SW 1271 (cell line): ENCODE measurements around the gene B4GALT1.

Experiments used
- DNase-seq, 2 experiments: peaks; one replicate each; lab custom pipeline; 2025; lab: John Stamatoyannopoulos, UW

B4GALT1 gene, protein sequence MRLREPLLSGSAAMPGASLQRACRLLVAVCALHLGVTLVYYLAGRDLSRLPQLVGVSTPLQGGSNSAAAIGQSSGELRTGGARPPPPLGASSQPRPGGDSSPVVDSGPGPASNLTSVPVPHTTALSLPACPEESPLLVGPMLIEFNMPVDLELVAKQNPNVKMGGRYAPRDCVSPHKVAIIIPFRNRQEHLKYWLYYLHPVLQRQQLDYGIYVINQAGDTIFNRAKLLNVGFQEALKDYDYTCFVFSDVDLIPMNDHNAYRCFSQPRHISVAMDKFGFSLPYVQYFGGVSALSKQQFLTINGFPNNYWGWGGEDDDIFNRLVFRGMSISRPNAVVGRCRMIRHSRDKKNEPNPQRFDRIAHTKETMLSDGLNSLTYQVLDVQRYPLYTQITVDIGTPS

DNA sequence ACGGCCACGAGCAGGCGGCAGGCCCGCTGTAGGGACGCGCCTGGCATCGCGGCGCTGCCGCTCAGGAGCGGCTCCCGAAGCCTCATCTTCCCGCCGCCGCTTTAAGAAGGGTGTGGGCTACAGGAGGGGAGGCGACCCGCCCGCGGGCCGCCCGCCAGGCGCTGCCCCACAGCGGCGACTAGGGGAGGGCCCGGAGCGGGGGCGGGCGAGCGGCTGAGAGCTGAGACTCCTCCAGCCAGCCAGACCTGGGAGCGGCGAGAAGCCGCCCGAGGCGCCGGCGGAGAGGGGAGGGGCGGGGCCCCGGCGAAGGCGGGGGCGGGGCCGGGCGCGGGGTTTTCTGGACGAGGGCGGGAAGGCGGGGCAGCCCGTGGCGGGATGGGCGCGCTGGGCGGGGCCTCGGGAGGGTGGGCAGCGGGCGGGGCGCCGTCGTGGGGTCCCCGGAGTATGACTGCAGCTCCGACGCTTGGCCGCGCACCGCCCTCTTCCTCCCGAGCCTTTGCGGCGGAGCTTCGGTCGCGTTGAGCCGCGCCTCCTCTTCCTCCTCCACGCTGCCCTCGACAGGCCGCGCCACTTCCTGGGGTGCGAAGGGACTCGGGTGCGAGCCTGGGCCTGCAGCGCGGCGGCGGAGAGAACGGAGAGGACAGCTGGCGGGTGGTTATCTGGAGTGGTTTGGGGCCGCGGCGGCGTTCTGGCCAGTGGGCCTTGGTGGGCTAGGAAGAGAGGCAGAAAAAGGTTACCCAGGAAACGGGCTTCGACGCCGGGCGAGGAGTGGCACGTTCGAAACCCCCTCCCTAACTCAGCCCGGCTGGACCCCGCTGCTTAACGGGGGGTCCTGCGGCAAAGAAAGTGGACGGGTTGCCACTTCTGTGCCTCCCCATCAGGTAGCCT is at the start of gene B4GALT1:
B4GALT1 (minus strand) TSS at position 253 of the 888 bp plus-strand sequence; CDS start at position 86, 167 bp downstream.
- peak; percentile 39 to 75 for DNase-seq

DNA sequence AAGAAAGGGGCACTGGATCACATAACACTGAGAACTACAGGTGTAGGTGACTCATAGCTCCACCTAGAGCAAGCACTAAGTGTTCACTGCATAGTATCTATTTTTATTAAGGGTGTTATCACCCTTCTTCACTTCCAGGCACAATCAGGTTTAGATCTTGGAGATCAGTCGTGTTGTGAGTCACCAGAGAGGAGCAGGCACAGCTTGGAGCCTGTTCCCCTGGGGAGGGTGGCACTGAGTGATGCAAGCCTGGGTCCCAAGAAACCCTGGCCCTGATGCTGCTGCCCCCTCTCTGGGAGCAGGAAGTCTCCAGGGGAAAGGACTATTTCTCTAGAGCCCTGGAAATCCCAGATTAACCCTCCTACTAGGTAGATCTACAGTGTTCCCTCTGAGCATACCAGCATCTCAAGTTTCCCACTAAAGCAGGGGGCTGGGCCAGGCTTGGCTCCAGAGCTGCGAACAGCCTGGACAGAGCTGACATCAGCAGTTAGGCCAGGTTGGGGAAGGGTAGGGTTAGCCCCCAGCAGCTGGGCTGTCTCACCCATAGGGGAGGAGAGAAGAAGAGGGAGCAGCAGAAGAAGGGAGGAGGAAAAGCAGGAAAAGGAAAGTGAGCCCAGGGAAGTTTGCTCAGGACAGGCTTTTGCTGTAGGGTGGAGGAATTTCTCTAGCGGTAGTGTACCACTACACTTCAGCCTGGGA is 44.7 kb upstream of the B4GALT1 start:
- DNase-seq, result no peak

DNA sequence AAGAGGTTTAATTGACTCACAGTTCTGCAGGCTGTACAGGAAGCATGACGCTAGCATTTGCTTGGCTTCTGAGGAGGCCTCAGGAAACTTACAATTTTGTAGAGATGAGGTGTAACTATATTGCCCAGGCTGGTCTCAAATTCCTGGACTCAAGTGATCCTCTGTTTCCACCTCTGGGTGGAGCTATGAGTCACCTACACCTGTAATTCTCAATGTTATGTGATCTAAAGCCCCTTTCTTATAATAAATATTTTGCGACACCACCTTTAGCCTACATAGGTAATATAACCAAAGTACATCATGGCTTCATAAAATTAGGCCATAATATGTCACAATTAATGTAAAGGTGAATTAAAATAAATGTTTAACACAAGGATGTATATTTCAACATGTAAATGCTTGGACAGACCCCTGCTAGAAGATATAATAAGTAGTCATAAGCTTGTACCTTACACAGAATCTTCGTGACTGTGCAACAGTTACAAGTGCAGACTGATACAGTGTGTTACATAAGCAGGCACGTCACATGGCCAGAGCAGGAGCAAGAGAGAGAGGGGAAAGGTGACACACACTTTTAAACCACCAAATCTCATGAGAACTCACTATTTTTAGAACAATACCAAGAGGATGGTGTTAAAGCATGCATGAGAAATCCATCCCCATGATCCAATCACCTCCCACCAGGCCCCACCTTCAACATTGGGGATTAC is 43.0 kb upstream of the B4GALT1 start:
- no peak for DNase-seq

DNA sequence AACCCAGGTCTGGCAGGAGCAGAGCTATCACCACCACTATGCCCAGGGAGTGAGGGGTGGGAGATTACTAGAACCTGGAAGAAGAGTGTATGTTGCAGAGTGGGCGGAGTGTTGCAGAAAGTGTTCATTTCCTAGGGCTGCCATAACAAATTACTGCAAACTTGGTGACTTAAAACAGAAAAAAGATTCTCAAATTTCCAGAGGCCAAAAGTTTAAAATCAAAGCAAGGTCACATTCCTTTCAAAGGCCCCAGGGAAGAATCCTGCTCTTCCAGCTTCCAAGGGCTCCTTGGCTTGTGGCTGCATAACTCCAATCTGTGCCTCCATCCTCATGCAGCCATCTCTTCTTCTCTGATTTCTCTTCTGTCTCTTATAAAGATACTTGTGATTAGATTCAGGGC is 42.3 kb upstream of the B4GALT1 start:
- DNase-seq, result no peak

DNA sequence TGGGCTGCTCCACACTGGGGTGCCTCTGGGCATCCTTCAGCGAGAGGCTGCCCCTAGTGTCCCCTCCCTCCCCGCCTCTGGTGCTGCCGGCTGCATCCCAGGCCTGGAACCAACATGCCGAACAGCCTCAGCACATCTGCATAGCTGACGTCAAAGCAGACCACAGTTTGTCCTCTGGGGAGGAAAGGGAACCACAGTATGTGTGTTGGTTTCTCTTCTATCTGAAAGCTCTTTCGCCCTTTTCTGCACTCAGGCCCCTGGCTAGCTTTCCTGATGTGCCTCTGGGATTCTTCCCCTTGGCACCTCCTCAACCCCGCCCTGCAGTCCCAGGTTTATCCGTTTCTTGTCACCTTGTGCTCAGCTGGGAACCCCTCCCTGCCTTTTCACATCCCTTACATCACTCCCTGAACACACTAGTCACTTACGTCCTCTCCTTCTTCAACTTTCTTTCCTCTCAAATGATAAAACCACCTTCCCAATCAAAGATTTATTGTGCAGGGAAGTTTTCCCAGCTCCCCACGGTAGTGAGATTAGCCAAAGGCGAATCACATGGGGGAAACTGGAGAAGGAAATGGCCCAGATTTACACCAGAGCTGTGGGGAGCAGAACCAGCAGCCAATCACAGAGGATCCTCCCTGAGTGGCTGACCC is 35.5 kb upstream of the B4GALT1 start:
- no peak for DNase-seq

DNA sequence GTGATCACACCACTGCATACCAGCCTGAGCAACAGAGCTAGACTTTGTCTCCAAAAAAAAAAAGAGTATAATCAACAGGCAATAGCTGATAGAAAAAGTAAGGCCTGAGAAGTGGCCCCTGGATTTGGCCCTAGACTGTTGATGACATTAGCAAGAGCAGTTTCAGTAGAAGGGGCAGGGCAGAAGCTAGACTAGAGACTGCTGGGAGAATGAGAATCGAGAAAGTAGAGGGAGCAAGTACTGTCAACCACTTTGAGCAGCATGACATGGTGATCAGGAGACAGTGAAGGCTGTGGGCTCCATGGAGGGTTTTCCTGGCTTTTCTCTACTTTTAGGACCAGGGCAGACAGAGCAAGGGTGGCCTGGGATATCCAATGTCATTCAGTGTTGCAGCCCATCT is 34.9 kb upstream of the B4GALT1 start:
- DNase-seq, result no peak

DNA sequence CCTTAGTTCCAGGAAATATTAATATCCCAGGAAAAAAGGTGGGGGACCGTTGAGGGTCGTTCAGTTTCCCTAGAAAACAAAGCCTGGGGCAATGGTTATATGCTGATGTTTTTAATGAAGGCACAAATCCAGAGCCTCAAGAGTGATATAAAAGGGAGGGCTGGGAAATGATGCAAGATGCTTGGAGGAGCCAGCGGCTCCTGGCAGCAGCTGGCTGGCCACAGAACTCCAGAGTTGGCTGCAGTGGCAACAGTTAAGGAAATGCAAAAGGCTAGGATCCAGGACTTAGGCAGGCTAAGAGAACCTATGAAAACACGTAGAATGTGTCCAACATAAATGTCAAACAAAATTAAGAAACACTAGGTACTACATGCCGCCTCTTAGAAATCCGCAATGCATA is 31.0 kb upstream of the B4GALT1 start:
- DNase-seq, result no peak

DNA sequence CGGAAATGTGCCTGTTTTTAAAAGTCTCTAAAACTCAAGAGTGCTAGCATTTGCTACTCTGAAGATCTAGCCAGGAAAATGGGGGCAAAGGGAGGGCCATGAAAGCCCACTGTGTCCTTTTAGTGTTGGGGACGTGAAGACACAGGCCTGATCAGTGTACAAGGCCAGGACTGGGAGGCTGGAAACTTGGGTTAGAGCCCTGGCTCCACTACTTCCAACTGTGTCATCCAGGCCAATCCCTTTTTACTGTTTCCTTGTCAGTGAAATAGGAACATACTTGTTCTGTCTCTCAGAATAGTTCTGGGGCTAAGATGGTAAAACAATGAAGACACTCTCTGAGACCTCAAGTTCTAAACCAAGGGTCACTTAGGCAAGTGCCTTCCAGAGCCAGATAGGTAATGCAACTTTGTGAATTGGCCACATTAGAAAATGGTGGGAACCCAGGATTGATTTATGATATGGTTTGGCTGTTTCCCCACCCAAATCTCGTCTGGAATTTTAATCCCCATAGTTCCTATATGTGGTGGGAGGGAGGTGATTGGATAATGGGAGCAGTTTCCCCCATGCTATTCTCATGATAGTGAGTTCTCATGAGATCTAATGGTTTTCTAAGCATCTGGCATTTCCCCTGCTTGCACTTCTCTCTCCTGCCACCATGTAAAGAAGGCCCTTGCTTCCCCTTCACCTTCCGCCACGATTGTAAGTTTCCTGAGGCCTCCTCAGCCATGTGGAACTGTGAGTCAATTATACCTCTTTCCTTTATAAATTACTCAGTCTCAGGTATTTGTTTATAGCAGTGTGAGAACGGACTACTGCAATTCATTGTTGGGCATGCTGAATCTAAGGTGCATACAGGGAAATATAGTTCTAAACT is 30.4 kb upstream of the B4GALT1 start:
- no peak for DNase-seq

DNA sequence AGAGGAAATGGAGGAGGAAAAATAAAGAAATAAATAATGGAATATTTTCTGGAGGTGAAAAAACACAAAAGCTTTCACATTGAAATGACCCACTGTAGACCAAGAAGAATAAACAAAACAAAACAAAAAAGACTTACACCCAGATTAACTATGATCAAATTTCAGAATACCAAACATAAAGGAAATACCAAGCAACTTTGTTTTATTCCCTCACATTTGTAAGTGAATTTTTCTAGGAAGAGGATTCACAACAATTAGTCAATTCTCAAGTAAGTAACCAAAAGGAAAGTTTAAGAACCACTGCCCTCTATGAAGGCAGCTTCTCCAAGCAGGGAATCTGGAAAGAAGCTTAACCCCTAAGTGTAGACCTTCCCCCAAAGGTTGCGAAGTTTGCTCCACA is 29.6 kb upstream of the B4GALT1 start:
- no peak for DNase-seq

DNA sequence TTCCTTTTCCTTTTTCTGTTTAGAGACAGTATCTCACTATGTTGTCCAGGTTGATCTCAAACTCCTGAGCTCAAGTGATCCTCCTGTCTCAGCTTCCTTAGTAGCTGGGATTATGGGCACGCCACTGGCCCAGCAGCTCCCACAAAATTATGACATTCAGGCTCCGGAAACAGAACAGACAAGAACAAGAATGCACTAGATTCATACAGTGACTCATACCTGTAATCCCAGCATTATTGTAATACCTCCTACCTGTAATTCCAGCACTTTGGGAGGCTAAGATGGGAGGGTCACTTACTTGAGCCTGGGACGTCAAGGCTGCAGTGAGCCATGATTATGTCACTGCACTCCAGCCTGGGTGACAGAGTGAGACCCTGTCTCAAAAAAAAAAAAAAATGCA is 26.7 kb upstream of the B4GALT1 start:
- no peak for DNase-seq

DNA sequence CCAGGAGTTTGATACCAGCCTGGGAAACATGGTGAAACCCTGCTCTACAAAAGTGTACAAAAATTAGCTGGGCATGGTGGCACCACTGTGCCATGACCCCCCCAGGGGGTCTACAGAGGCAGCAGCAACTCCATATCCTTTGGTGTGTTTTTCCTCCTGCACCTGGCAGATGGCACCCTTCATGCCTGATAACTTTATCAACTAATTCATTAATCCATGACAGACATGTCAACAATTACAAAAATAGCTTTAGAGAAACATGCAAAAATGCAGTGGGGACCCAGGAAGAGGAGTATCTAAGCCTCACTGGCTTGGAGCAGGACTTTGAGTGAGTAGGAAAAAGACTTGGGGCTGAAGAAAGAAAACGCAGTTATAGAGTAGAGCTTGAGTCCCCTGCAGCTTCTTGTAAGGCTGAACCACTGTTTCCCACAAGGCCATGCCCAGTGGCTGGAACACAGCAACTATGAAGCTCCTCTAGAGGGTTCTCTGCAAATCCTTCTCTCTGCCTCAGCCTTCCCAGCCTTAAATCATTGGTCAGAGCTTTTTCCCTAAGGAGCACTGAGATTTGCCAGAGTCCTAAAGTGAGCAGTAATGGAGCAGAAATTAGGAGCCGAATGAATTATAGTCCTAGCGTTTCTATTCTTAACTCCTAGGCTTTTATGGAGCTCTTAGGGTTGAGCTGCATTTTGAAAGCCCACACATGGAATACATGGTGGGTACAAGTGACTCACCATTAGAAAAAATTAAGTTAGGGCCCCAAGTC is 25.5 kb upstream of the B4GALT1 start:
- no peak for DNase-seq

DNA sequence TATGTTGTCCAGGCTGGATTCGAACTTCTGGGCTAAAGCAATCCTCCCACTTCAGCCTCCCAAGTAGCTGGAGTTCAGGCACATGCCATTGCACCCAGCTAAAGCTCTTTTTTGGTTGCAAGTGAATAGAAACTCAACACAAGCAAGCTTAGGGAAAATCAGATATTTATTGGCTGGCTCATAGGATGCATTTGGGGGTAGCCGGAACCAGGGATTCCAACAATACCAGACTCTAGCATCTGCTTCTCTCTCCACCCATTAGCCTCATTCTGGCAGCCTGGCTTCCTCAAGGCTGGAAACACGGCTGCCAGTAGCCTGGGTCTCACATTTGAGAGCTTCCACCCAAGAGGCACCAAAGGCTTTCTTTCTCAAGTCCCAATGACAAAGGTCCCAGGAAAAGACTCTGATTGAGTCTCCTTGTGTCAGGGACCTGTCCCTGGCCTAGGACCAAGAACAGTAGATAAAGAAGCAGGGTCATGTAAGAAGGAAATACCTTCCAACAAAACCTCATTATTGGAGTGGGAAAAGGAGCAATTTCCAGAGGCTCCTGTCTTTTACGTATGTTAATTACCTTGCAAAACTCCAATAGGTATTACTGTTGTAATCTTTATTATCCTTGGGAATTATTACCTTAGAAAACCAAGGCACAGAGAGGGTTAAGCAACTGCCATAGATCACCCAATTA is 23.0 kb upstream of the B4GALT1 start:
- no peak for DNase-seq

DNA sequence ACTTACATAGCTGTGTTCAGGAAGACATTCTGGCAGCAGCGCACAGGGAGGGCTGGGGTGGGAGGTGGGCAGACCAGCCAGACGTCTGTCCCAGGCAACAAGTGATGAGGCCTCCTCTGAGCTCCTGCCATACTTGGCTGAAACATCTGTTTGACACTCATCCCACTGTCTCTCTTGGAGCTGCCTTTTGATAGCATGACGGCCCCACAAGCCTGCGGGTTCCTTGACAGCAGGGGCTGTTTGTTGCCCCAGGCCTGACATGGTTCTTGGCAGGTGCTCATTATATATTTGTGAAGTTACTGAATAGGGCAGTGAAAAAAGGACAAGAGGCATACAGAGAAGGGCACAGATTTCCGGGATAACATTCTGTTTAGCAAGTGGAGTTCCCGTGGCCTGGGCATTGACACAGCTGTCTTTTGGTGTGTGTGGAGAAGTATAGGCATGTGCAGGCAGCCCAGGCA is 22.2 kb upstream of the B4GALT1 start:
- DNase-seq, result no peak

DNA sequence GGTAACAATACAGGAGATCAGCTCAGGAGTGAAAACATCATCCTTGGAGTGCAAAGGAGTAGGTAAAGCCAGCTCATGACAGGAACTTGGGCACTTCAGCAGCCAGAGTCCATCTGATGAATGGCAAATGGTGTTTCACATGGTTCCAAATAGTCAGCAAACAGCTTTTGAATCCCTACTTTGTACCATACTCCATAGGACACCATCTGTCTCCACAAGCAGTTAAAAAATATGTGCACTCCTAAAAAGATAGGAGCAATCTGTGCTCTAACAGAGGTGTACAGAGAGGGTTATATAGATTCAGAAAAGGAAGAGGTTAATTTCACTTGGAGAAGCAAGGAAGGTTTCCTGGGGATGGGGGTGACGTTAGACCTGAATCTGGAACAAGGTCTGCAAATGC is 21.6 kb upstream of the B4GALT1 start:
- no peak for DNase-seq

DNA sequence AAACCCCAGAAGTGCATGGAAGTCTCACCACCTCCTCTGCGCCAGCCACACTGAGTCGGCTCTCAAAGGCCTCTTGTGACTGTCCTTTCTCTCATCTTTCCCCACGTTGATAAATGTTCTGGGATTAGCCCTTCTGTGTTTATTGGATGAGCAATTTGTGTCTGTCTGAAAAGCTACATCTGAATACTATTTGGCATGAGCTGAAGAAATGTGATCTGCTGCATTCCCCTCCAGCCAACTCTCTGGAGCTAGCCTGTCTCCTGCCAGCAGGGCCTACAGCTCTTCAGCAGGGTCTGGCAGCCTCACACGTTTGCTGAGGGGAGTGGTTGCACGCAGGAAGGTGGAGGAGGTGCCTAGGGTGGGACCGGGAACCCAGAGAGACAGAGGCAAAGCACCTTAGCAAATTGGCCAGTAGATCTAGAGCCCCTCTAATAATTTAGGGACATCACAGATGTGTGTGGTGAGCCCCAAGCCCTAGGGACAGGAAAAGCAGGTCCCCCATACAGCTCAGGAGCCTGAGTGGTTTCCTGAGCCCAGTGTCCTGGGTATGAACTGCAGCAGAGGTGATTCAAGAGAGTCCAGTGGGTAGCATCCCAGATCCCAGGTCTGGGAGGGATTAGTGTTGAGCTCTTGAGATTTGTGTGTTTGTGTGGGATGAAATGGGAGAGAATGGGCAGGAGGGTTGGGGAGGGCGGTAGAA is 20.5 kb upstream of the B4GALT1 start:
- DNase-seq, result no peak

DNA sequence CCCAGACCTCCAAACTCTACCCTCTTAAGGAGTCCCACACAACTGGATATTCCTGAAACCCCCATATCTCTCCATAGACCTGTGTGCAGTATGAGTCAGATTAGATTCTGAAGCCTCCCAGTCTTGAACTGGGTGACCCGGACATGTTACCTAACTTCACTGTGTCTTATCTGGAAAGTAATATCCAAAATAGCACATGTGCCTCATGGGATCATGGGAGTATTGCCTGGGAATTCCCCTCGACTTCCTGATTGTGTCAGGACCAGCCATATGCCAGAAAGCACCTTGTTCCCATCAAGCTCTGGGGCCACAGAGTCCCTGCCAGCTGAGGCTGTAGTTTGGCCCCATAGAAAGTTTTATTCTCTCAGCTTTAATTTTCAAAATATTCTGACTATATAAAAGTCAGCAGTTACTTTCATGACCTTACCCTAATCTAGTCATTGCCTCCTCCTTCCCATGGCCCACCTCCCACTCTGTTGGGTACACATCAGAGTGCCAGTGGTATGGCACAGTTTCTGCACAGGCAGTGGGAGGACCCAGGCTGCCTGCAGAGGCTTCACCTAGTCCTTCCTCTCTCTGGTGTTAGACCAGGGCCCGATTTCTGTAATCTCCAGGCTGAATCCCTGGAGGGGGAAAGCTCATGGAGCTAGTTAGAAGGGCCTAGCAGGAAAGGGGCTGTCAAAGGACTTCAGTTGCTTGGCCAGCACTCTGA is 19.5 kb upstream of the B4GALT1 start:
- DNase-seq, result no peak

DNA sequence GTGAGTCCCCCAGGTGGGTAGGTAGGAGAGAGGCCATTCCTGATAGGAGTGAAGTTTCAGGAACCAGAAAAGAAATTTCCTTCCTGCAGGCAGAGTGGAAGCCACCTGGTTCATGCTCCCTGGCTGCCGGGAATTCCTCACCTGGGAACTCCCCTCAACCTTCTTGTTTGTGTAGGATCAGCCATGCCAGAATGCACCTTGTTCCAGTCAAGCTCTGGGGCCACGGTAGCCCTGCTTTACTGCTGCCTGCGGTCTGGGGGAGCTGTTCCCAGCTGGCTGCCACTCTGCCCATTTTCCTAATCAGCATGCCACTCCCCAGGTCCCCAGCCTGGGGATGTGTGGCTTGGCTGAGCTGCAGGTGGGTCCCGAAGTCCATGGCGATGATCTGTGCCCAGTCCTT is 18.7 kb upstream of the B4GALT1 start:
- no peak for DNase-seq

DNA sequence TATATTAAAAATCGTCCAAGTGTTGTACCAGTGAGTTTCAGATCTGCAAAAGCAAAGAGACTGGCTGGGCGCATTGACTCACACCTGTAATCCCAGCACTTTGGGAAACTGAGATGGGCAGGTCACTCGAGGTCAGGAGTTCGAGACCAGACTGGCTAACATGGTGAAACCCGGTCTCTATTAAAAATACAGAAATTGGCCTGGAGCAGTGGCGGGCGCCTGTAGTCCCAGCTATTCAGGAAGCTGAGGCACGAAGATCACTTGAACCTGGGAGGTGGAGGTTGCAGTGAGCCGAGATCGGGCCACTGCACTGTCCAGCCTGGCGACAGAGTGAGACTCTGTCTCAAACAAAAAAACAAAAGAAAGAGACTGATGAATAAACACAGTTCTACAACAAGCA is 18.3 kb upstream of the B4GALT1 start:
- no peak for DNase-seq
